Retinal pigment epithelial cell (primary cell): ENCODE measurements around the gene RHEB.

Experiments used
- DNase-seq: peaks from one replicate; pipeline ENCODE4 v3.0.0-alpha.2; 2010; ENCODE audit warnings: low read depth
- H3K4me3 ChIP-seq: 2 replicates; pipeline ENCODE4 v1.5.1; 2011; ENCODE audit warnings: mild to moderate bottlenecking, low read length, control low read depth, moderate library complexity
- TF ChIP-seq, protein P1 (sequence below): conservative IDR thresholded peaks from 2 replicates; pipeline ENCODE4 v1.5.1; 2011; ENCODE audit warnings: low read depth, low read length, control low read depth, inconsistent platforms

RHEB gene

DNA sequence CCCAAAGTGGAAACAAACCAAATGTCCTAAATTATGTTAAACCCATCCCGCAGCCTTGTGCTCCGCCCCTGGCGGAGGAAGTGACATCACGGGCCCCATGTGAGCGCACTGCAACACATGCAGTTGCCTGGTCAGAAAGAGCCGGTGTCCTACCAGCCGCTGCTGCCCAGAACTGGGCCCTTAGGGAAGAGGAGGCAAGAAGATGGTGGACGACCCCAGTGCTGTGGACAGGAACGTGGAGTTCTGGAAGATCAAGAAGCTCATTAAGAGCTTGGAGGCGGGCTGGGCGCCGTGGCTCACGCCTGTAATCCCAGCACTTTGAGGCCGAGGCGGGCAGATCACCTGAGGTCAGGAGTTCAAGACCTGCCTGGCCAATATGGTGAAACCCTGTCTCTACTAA lies 18.0 kb downstream of the RHEB start:
- no peak overlapping the region for H3K4me3 ChIP-seq
- TF ChIP-seq, protein P1, sequence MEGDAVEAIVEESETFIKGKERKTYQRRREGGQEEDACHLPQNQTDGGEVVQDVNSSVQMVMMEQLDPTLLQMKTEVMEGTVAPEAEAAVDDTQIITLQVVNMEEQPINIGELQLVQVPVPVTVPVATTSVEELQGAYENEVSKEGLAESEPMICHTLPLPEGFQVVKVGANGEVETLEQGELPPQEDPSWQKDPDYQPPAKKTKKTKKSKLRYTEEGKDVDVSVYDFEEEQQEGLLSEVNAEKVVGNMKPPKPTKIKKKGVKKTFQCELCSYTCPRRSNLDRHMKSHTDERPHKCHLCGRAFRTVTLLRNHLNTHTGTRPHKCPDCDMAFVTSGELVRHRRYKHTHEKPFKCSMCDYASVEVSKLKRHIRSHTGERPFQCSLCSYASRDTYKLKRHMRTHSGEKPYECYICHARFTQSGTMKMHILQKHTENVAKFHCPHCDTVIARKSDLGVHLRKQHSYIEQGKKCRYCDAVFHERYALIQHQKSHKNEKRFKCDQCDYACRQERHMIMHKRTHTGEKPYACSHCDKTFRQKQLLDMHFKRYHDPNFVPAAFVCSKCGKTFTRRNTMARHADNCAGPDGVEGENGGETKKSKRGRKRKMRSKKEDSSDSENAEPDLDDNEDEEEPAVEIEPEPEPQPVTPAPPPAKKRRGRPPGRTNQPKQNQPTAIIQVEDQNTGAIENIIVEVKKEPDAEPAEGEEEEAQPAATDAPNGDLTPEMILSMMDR: no peak
- DNase-seq: no peak

GRCh38 chr7:151498495-151498894 lies 21.2 kb downstream of the RHEB start:
- DNase-seq: no peak
- TF ChIP-seq, protein P1: no peak
- no peak overlapping the region for H3K4me3 ChIP-seq

- TF ChIP-seq, protein P1: no peak
- H3K4me3 ChIP-seq: no peak overlapping the region
- no peak for DNase-seq
These were observed 22.3 kb downstream of the RHEB start for GRCh38 chr7:151497306-151497871.

- no peak for DNase-seq
- TF ChIP-seq, protein P1: no peak
- H3K4me3 ChIP-seq: no peak overlapping the region
These were observed 24.3 kb downstream of the RHEB start for GRCh38 chr7:151495360-151495759.

GRCh38 chr7:151494298-151495284 lies 25.1 kb downstream of the RHEB start:
- TF ChIP-seq, protein P1: no peak
- no peak for DNase-seq
- H3K4me3 ChIP-seq: no peak overlapping the region

GRCh38 chr7:151493083-151493482 lies 26.6 kb downstream of the RHEB start:
- DNase-seq: no peak
- H3K4me3 ChIP-seq: no peak overlapping the region
- TF ChIP-seq, protein P1: no peak
